ENCODE results near the gene BEND7. TPM values are rescaled to one million over a fixed set of nuclear protein-coding genes. Genes with fewer than 3 reads are reported as not detected.

BEND7 gene
- total RNA-seq, 1 experiment from 2014 or later: 5.7 TPM

Small RNA genes lying within 50 kb of the gene (small RNA-seq; reads per million reads assigned to genes)
- gene RF00019: not detected

Other genes starting within 250 kb of the BEND7 start
- gene PHYH, start 228.9 kb downstream of the BEND7 start, total RNA-seq (2014; rRNA removed; shearing (Covaris generic)): 6.3 and 10.9 TPM in 2 replicates
- gene SEPHS1, start 180.7 kb downstream of the BEND7 start, total RNA-seq (2014; rRNA removed; shearing (Covaris generic)): 48.7 and 68.3 TPM in 2 replicates
- gene PRPF18, start 58.0 kb upstream of the BEND7 start, total RNA-seq (2014; rRNA removed; shearing (Covaris generic)): 27.7 and 31.9 TPM in 2 replicates